Colon (tissue), 2 donors: ENCODE data around the gene IMPACT.
A peak's percentile ranks its signal among the peaks of the same experiment; 100 is the strongest.

Source experiments
- FAIRE-seq: peaks from 2 replicates; lab custom pipeline; 2012; peaks lifted over from hg19 to GRCh38; lab: Jason Lieb, UNC
- donor health status: control.
- donor health status: control.

The IMPACT gene

GRCh38 chr18:24479371-24479770 is 52.9 kb downstream of the IMPACT start:
- no peak for FAIRE-seq

GRCh38 chr18:24482821-24483220 is 56.4 kb downstream of the IMPACT start:
- no peak for FAIRE-seq

- no peak for FAIRE-seq
Observed at GRCh38 chr18:24485681-24486080, 59.2 kb downstream of the IMPACT start.

- FAIRE-seq: no peak
Observed at GRCh38 chr18:24486684-24487083, 60.2 kb downstream of the IMPACT start.

- peak; percentile 74 for FAIRE-seq
Observed at GRCh38 chr18:24488824-24489493, 62.5 kb downstream of the IMPACT start.

GRCh38 chr18:24490539-24490938 is 64.1 kb downstream of the IMPACT start:
- no peak for FAIRE-seq

GRCh38 chr18:24491927-24492834 is 65.7 kb downstream of the IMPACT start:
- no peak for FAIRE-seq

- no peak for FAIRE-seq
Observed at GRCh38 chr18:24494586-24494985, 68.1 kb downstream of the IMPACT start.

GRCh38 chr18:24497031-24497754 is 70.7 kb downstream of the IMPACT start:
- no peak for FAIRE-seq

- FAIRE-seq: no peak
Observed at GRCh38 chr18:24499814-24500213, 73.3 kb downstream of the IMPACT start.

- FAIRE-seq: no peak
Observed at GRCh38 chr18:24500217-24500616, 73.7 kb downstream of the IMPACT start.

GRCh38 chr18:24500766-24501165 is 74.3 kb downstream of the IMPACT start:
- no peak for FAIRE-seq

GRCh38 chr18:24502667-24503523 is 76.4 kb downstream of the IMPACT start:
- no peak for FAIRE-seq
